Gastrocnemius medialis (tissue), 4 donors: ENCODE results near the gene ANKS4B. TPM values are rescaled to one million over a fixed set of nuclear protein-coding genes. Genes with fewer than 3 reads are reported as not detected.
"Not testable (repeated sequence)": the region's sequence is repeated elsewhere in the genome, so short reads cannot be mapped to it uniquely, and the experiment has no call there.

Experiments
- ATAC-seq, 2 donors: fragments of 150-250 bp; one replicate each; pipeline ENCODE4 v1.9.1; 2016
- DNase-seq, 2 donors: peaks; one replicate each; pipeline ENCODE4 v3.0.0-alpha.2; 2019
- H3K27ac ChIP-seq, 4 donors: fragments of 200-600 bp; sonication (generic); 1 replicate in 1 of 4; 2 replicates in 3 of 4; pipeline ENCODE4 v1.5.1; 2016 to 2018; ENCODE audit warnings: mild to moderate bottlenecking in 2 of 4, moderate library complexity in 1 of 4
- H3K27me3 ChIP-seq, 3 donors: fragments of 200-600 bp; sonication (generic) in 2 of 3; 1 replicate in 1 of 3; 2 replicates in 2 of 3; pipeline versions ENCODE4 v1.5.1 to v1.6.0; 2016 to 2019; ENCODE audit warnings: mild to moderate bottlenecking in 1 of 3, moderate library complexity in 1 of 3
- H3K36me3 ChIP-seq, 2 donors: fragments of 200-600 bp; sonication (generic) in 1 of 2; one replicate each; pipeline ENCODE4 v1.5.1; 2017 to 2018
- H3K4me1 ChIP-seq, 2 donors: fragments of 200-600 bp; sonication (generic) in 1 of 2; one replicate each; pipeline ENCODE4 v1.5.1; 2016 to 2017; ENCODE audit warnings: mild to moderate bottlenecking in 2 of 2
- H3K4me3 ChIP-seq, 4 donors: fragments of 200-600 bp; sonication (generic) in 3 of 4; 1 replicate in 1 of 4; 2 replicates in 3 of 4; pipeline ENCODE4 v1.5.1; 2016 to 2019; ENCODE audit warnings: mild to moderate bottlenecking in 2 of 4
- H3K9me3 ChIP-seq, 3 donors: fragments of 200-600 bp; sonication (generic) in 2 of 3; 1 replicate in 1 of 3; 2 replicates in 2 of 3; pipeline ENCODE4 v1.5.1; 2016 to 2019
- CTCF ChIP-seq, 5 experiments: fragments of 450-650 bp in 3 of 5; fragments of 200-600 bp in 2 of 5; sonication (generic) in 2 of 5; IDR thresholded peaks in 4 of 5; conservative IDR thresholded peaks in 1 of 5; 1 replicate in 4 of 5; 2 replicates in 1 of 5; pipeline ENCODE4 v1.5.1; 2016 to 2019; ENCODE audit warnings: antibody characterized with exemption in 5 of 5, mild to moderate bottlenecking in 3 of 5, moderate library complexity in 3 of 5
- POLR2A ChIP-seq, 2 donors: fragments of 450-650 bp; IDR thresholded peaks; one replicate each; pipeline ENCODE4 v1.6.1; 2017; ENCODE audit warnings: antibody characterized with exemption in 2 of 2, mild to moderate bottlenecking in 2 of 2, moderate library complexity in 2 of 2
- in situ Hi-C, 4 donors: fragments of 200-750 bp; cut with MboI; loops; one replicate each; pipeline versions ENCODE4 v1.15.0 to v1.8.0; 2017; ENCODE audit warnings: low sequenced_read_pairs in 4 of 4
- intact Hi-C: fragments of 100-400 bp; cut with DNase I; formaldehyde crosslinking; loops from one replicate; pipeline ENCODE4 v1.15.1; 2023; ENCODE audit warnings: low total_unique reads
- total RNA-seq, 4 donors: library from RNA; depleted of rRNA; stranded (reverse); fragments of >200 nt; gene quantifications; one replicate each; pipeline versions ENCODE4 v1.1.0 to v1.2.3, GENCODE V29; 2016

The ANKS4B gene
- total RNA-seq, 4 donors from 2014 or later: 0.04 to 0.10 TPM; not detected in 2

DNA sequence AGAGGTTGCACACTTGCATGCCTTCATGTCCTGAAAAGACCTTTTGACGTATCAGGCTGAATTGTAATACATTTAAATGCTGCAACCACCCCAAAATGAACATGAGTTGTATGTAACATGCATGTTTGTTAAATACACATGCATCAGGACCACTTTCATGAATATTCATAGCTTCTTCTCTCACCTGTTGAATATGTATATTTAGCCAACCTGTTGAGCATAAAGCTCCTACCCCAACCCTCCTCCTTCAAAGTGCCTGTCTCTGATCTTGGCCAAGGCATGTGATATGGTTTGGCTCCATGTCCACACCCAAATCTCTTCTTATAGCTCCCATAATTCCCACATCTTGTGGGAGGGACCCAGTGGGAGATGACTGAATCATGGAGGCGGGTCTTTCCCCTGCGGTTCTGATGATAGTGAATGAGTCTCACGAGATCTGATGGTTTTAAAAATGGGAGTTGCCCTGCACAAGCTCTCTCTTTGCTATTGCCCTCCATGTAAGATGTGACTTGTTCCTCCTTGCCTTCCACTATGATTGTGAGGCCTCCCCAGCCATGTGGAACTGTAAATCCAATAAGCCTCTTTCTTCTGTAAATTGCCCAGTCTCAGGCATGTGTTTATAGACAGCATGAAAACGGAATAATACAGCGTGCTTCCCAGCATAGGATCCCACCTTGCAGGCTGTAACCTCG, 48.3 kb downstream of the ANKS4B start:
- Histone ChIP-seq H3K27me3 (peaks cover 34 to 50% (median 44%) of the 10 kb centered on the region in 3 donors), H3K4me3 (no peak overlapping the region), H3K9me3 (no peaks in the 10 kb centered on the region), H3K27ac (no peak overlapping the region), H3K4me1 (peaks cover 3 to 12% of the 10 kb centered on the region in 2 donors), H3K36me3 (no peaks in the 10 kb centered on the region)
- in situ Hi-C loops (loop anchor here in 2 of 4 donors (25.0 kb wide), 2 partner anchors 95 to 420 kb away; no protein-coding TSS in a partner anchor), intact Hi-C loops (no loop called here)
- DNase-seq (no peak), ATAC-seq (no peak)
- no peak for TF ChIP-seq POLR2A (IDR thresholded peaks at IDR 0.05)
- TF ChIP-seq CTCF (IDR thresholded peaks at IDR 0.05 in 4 of 5, conservative IDR thresholded peaks at IDR 0.05 in 1 of 5): no peak

DNA sequence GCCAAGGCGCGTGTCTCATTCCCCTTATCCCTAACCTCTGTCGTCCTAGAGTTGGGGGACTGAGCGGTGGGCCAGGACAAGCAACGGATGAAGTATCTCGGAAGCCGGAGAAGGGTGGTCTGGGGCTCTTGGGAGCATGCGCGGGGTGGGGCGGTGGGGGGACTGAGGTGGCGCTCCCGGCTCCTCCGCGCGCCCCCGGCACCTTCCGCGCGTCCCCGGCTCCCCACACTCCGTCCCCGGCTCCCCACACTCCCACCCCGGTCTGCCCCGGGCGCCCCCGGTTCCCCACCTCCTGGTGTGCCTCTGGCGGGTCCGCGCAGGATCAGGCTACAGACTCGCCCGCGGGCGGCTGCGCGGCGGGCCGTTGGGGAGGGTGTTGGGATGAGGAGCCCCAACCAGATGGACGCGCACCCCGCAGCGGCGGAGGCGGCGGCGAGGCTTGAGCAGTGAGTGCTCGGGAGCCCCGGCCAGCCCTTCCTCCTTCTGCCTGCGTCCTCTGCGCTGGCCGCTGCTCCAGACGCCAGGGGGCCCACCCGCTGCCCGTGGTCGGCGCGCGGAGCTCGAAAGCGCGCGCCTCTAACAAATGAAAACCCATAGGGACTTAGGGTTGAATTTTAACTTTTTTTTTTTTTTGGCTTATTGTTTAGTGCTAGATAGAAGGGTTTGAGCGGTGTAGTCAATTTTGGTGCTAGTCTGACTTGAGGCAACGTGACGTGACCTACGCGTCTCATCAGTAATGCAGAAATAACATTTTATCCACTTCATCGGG, 50.2 kb downstream of the ANKS4B start:
- in situ Hi-C loops (loop anchor here in 2 of 4 donors (25.0 kb wide), 2 partner anchors 96 to 421 kb away; no protein-coding TSS in a partner anchor), intact Hi-C loops (no loop called here)
- peaks cover 22 to 45% (median 36%) of the 10 kb centered on the region in 3 donors for H3K27me3 ChIP-seq
- H3K9me3 ChIP-seq: no peaks in the 10 kb centered on the region
- H3K27ac ChIP-seq: no peak overlapping the region
- peak overlapping the region; percentile 20 to 43 (median 27) for H3K4me3 ChIP-seq
- TF ChIP-seq CTCF (IDR thresholded peaks at IDR 0.05 in 4 of 5, conservative IDR thresholded peaks at IDR 0.05 in 1 of 5): peak in 2 of 5 experiments; percentile 28 to 46
- TF ChIP-seq POLR2A (IDR thresholded peaks at IDR 0.05): no peak
- H3K4me1 ChIP-seq: peaks cover 0 to 7% of the 10 kb centered on the region in 2 donors
- DNase-seq (no peak), ATAC-seq (no peak)
- no peaks in the 10 kb centered on the region for H3K36me3 ChIP-seq

DNA sequence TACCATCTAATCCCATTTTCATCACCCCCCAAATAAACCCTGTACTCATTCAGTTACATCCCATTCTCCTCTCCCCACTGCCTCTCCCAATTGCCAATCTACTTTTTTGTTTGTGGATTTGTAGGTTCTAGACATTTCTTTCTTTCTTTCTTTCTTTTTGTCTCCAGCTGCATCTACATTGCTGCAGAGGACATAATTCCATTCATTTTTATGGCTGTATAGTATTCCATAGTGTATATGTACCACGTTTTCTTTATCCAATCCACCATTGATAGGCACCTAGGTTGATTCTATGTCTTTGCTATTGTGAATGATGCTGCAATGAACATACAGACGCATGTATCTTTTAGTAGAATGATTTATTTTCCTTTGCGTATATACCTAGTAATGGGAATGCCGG, 50.9 kb downstream of the ANKS4B start:
- in situ Hi-C loops (loop anchor here in 2 of 4 donors (25.0 kb wide), 2 partner anchors 97 to 422 kb away; no protein-coding TSS in a partner anchor), intact Hi-C loops (no loop called here)
- Histone ChIP-seq H3K9me3 (no peaks in the 10 kb centered on the region), H3K27me3 (peaks cover 22 to 49% (median 36%) of the 10 kb centered on the region in 3 donors), H3K27ac (no peak overlapping the region), H3K36me3 (no peaks in the 10 kb centered on the region), H3K4me3 (peak overlapping the region in 1 of 4 donors; percentile 27), H3K4me1 (peaks cover 0 to 7% of the 10 kb centered on the region in 2 donors)
- no peak for ATAC-seq
- no peak for DNase-seq
- TF ChIP-seq POLR2A (IDR thresholded peaks at IDR 0.05) (no peak), CTCF (IDR thresholded peaks at IDR 0.05 in 4 of 5, conservative IDR thresholded peaks at IDR 0.05 in 1 of 5) (no peak)

GRCh38 chr16:21285314-21285713, 51.8 kb downstream of the ANKS4B start:
- in situ Hi-C loops: loop anchor here in 2 of 4 donors (25.0 kb wide), 2 partner anchors 98 to 423 kb away; no protein-coding TSS in a partner anchor
- Histone ChIP-seq H3K27ac (no peak overlapping the region), H3K9me3 (no peaks in the 10 kb centered on the region), H3K4me3 (no peak overlapping the region), H3K36me3 (no peaks in the 10 kb centered on the region), H3K27me3 (peaks cover 22 to 57% (median 44%) of the 10 kb centered on the region in 3 donors), H3K4me1 (peaks cover 0 to 7% of the 10 kb centered on the region in 2 donors)
- no peak for TF ChIP-seq CTCF (IDR thresholded peaks at IDR 0.05 in 4 of 5, conservative IDR thresholded peaks at IDR 0.05 in 1 of 5)
- no peak for TF ChIP-seq POLR2A (IDR thresholded peaks at IDR 0.05)
- intact Hi-C loops: no loop called here
- no peak for DNase-seq
- ATAC-seq: no peak

DNA sequence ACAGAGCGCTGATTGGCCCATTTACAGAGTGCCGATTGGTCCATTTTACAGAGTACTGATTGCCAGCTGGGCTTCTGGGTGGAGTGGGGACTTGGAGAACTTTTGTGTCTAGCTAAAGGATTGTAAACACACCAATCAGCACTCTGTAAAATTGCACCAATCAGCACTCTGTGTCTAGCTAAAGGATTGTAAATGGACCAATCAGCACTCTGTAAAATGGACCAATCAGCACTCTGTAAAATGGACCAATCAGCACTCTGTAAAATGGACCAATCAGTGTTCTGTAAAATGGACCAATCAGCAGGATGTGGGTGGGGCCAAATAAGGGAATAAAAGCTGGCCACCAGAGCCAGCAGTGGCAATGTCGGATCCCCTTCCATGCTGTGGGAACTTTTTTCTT, 56.3 kb downstream of the ANKS4B start:
- H3K36me3 ChIP-seq, DNase-seq, H3K9me3 ChIP-seq, ATAC-seq, H3K27ac ChIP-seq, intact Hi-C loops, H3K4me3 ChIP-seq, H3K4me1 ChIP-seq: not testable (repeated sequence)
- in situ Hi-C loops: loop anchor here in 3 of 4 donors (10.0 to 25.0 kb wide), 3 partner anchors 102 to 427 kb away; no protein-coding TSS in a partner anchor
- H3K27me3 ChIP-seq: peaks cover 12 to 42% (median 30%) of the 10 kb centered on the region in 3 donors
